Astrocyte of the spinal cord (primary cell): ENCODE measurements around the gene FBLL1.

Experiments
- DNase-seq: peaks from one replicate; pipeline ENCODE4 v3.0.0; 2011; ENCODE audit warnings: low read depth, low spot score
- H3K4me3 ChIP-seq: 2 replicates; pipeline ENCODE4 v1.5.1; 2011; ENCODE audit warnings: low read depth, mild to moderate bottlenecking, low read length, moderate library complexity
- CTCF ChIP-seq: IDR thresholded peaks from 2 replicates; pipeline ENCODE4 v1.5.1; 2012; ENCODE audit warnings: low read depth, mild to moderate bottlenecking, low read length, inconsistent platforms
- in situ Hi-C: cut with HindIII; loops from 2 replicates; pipeline ENCODE4 v1.10.0; 2017; ENCODE audit warnings: low sequenced_read_pairs

FBLL1 gene

GRCh38 chr5:168528521-168529373, at the start of gene FBLL1:
Gene FBLL1 (plus strand): TSS chr5:168529305. CDS start chr5:168529505, 200 bp downstream.
- TF ChIP-seq CTCF, result no peak
- in situ Hi-C loops, result no loop called here
- peak; percentile 33 for DNase-seq
- peak within 1 kb of the TSS; percentile 38 for H3K4me3 ChIP-seq

DNA sequence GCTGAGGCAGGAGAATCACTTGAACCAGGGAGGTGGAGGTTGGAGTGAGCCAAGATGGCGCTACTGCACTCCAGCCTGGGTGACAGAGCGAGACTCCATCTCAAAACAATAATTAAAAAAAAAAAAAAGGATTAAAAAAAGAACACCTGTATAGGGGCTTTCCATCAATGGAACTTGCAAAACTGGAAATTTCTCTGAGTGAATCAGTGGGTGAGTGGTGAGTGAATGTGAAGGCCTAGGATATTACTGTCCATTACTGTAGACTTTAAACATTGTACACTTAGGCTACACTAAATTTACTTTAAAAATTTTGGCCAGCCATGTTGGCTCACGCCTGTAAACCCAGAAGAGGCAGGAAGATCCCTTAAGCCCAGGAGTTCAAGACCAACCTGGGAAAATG, 48.5 kb upstream of the FBLL1 start:
- TF ChIP-seq CTCF, result no peak
- in situ Hi-C loops, result no loop called here
- no peak overlapping the region for H3K4me3 ChIP-seq
- no peak for DNase-seq

- in situ Hi-C loops, result no loop called here
- no peak for DNase-seq
- H3K4me3 ChIP-seq, result no peak overlapping the region
- TF ChIP-seq CTCF, result no peak
These were observed 47.7 kb upstream of the FBLL1 start for GRCh38 chr5:168481330-168481788.

DNA sequence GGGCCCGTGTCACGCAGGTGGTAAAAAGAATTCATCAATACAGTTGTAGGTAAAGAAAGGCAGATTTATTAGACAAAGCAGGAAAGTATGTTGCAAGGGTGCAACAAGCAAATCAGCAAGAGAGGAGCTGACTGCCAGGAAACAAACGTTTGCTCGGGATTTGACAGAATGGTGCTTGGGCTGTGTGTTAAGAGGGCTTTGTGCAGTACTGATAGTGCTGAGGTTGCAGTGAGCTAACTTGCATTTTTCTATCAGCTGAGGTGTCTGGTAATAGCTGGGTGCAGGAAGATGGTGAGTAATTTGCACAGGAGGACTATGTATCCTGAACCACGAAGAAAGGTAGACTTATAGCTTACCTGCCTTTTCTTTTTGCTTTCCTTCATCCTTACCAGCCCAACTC, 46.7 kb upstream of the FBLL1 start:
- no peak for DNase-seq
- H3K4me3 ChIP-seq, result no peak overlapping the region
- in situ Hi-C loops, result no loop called here
- TF ChIP-seq CTCF, result no peak

- DNase-seq, result peak; percentile 93
- peak within 1 kb of the TSS; percentile 94 for H3K4me3 ChIP-seq
- in situ Hi-C loops, result no loop called here
- TF ChIP-seq CTCF, result peak; percentile 98
These were observed 42.8 kb upstream of the FBLL1 start, which contains the start of gene RARS1 for GRCh38 chr5:168486136-168486879. Gene RARS1 (plus strand): TSS chr5:168486471. CDS start chr5:168486499, 28 bp downstream.

DNA sequence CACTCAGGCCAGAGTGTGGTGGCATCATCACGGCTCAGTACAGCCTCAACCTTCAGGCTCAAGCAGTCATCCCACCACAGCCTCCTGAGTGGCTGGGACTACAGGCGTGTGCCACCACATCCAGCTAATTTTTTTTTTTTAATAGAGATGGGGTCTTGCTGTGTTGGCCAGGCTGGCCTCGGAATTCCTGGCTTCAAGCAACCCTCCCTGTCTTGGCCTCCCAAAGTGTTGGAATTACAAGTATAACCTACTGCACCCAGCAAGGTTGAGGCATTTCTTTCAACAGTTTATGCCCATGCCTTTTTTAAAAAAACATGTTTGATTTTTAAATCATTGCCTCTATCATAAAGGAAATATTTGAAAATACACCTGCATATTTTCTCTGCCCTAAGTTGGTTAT, 40.0 kb upstream of the FBLL1 start:
- no peak overlapping the region for H3K4me3 ChIP-seq
- DNase-seq, result no peak
- TF ChIP-seq CTCF, result no peak
- in situ Hi-C loops, result no loop called here
